ENCODE results near the gene CNGB1. TPM values are rescaled to one million over a fixed set of nuclear protein-coding genes. Genes with fewer than 3 reads are reported as not detected.

The CNGB1 gene
- total RNA-seq, 1 donor from 2014 or later = not detected

- no peaks in the 10 kb centered on the region for H3K9me3 Mint-ChIP-seq (ENCODE audit: unreplicated experiment)
- no peak overlapping the region for H3K27ac Mint-ChIP-seq (ENCODE audit: unreplicated experiment)
- H3K4me3 Mint-ChIP-seq (ENCODE audit: unreplicated experiment) = no peak overlapping the region
- peaks cover 10% of the 10 kb centered on the region for H3K27me3 Mint-ChIP-seq (ENCODE audit: unreplicated experiment)
- no peaks in the 10 kb centered on the region for H3K36me3 Mint-ChIP-seq (ENCODE audit: low read depth, unreplicated experiment)
- TF ChIP-seq CTCF (IDR thresholded peaks at IDR 0.05; ENCODE audit: unreplicated experiment) = no peak
- no peak for DNase-seq (ENCODE audit: low spot score)
- H3K4me1 Mint-ChIP-seq (ENCODE audit: unreplicated experiment) = no peaks in the 10 kb centered on the region
Observed at GRCh38 chr16:57957673-57958392, 13.1 kb downstream of the CNGB1 start.

- no peak for DNase-seq (ENCODE audit: low spot score)
- H3K27ac Mint-ChIP-seq (ENCODE audit: unreplicated experiment) = no peak overlapping the region
Observed at GRCh38 chr16:57956924-57957672, 13.8 kb downstream of the CNGB1 start.

GRCh38 chr16:57956270-57956808 lies 14.6 kb downstream of the CNGB1 start:
- DNase-seq (ENCODE audit: low spot score) = no peak
- Mint-ChIP-seq H3K9me3 (ENCODE audit: unreplicated experiment) (no peaks in the 10 kb centered on the region), H3K27ac (ENCODE audit: unreplicated experiment) (no peak overlapping the region), H3K4me3 (ENCODE audit: unreplicated experiment) (no peak overlapping the region), H3K27me3 (ENCODE audit: unreplicated experiment) (peaks cover 6% of the 10 kb centered on the region), H3K4me1 (ENCODE audit: unreplicated experiment) (no peaks in the 10 kb centered on the region), H3K36me3 (ENCODE audit: low read depth, unreplicated experiment) (no peaks in the 10 kb centered on the region)
- TF ChIP-seq CTCF (IDR thresholded peaks at IDR 0.05; ENCODE audit: unreplicated experiment) = no peak

More at GRCh38 chr16:57956924-57957672, 13.8 kb downstream of the CNGB1 start:
- Mint-ChIP-seq H3K27me3 (ENCODE audit: unreplicated experiment) (peaks cover 9% of the 10 kb centered on the region), H3K4me3 (ENCODE audit: unreplicated experiment) (no peak overlapping the region), H3K4me1 (ENCODE audit: unreplicated experiment) (no peaks in the 10 kb centered on the region), H3K36me3 (ENCODE audit: low read depth, unreplicated experiment) (no peaks in the 10 kb centered on the region), H3K9me3 (ENCODE audit: unreplicated experiment) (no peaks in the 10 kb centered on the region)
- no peak for TF ChIP-seq CTCF (IDR thresholded peaks at IDR 0.05; ENCODE audit: unreplicated experiment)

- Mint-ChIP-seq H3K27ac (ENCODE audit: unreplicated experiment) (no peak overlapping the region), H3K4me3 (ENCODE audit: unreplicated experiment) (no peak overlapping the region), H3K27me3 (ENCODE audit: unreplicated experiment) (peaks cover 6% of the 10 kb centered on the region), H3K9me3 (ENCODE audit: unreplicated experiment) (no peaks in the 10 kb centered on the region), H3K36me3 (ENCODE audit: low read depth, unreplicated experiment) (no peaks in the 10 kb centered on the region), H3K4me1 (ENCODE audit: unreplicated experiment) (no peaks in the 10 kb centered on the region)
- no peak for TF ChIP-seq CTCF (IDR thresholded peaks at IDR 0.05; ENCODE audit: unreplicated experiment)
- DNase-seq (ENCODE audit: low spot score) = no peak
Observed at GRCh38 chr16:57955572-57956188, 15.2 kb downstream of the CNGB1 start.
